NCI-H2196 (cell line): ENCODE measurements around the gene VSIG10L2.

Experiments
- DNase-seq: peaks from one replicate; lab custom pipeline; 2025; ENCODE audit not compliant: unreplicated experiment; lab: John Stamatoyannopoulos, UW

Gene VSIG10L2

GRCh38 chr11:125999234-125999880 lies 53.5 kb downstream of the VSIG10L2 start:
- no peak for DNase-seq

GRCh38 chr11:126002181-126002580 lies 56.3 kb downstream of the VSIG10L2 start:
- DNase-seq = no peak
